HepG2 (cell line): ENCODE measurements around the gene CYB5D1. TPM values are rescaled to one million over a fixed set of nuclear protein-coding genes. Genes with fewer than 3 reads are reported as not detected.
A peak's percentile ranks its signal among the peaks of the same experiment; 100 is the strongest.

Experiments used
- ATAC-seq: fragments of 200-7000 bp; cut with Tn5 transposase; 3 replicates; pipeline ENCODE4 v1.9.1; 2020; ENCODE audit warnings: mild to moderate bottlenecking, moderate library complexity
- BruUV-seq: library from RNA; stranded (reverse); fragments of 400-500 nt; replicated peaks from 2 replicates; lab custom pipeline; 2021; lab: Mats Ljungman, UMichigan
- CTCF ChIA-PET: fragments of 300-600 bp; formaldehyde crosslinking; extraction: SDS; loops from one replicate; lab custom pipeline; 2021; ENCODE audit warnings: low total read pairs, inconsistent platforms, low intra/inter-chr PET ratio; lab: Yijun Ruan, JAX
- POLR2A ChIA-PET: fragments of 350-600 bp; sonication (Branson Sonifier 250); formaldehyde crosslinking; loops from one replicate; lab custom pipeline; 2020; ENCODE audit warnings: antibody characterized with exemption, inconsistent platforms; lab: Yijun Ruan, JAX
- DNase-seq: peaks from one replicate; pipeline ENCODE4 v3.0.0-alpha.2; 2015; ENCODE audit warnings: low spot score
- FAIRE-seq: peaks from 3 replicates; lab custom pipeline; 2011; peaks lifted over from hg19 to GRCh38; lab: Jason Lieb, UNC
- H2AFZ ChIP-seq: one replicate; pipeline ENCODE4 v1.6.1; 2011; ENCODE audit warnings: low read length, inconsistent platforms
- H3K27ac ChIP-seq: fragments of 300-600 bp; 3 replicates; pipeline ENCODE4 v1.8.0; 2011; ENCODE audit warnings: mixed run types, mild to moderate bottlenecking, mixed read lengths, low read length, inconsistent platforms; ENCODE audit not compliant: insufficient read depth; ENCODE audit errors: extremely low read length
- H3K27me3 ChIP-seq, 2 experiments: fragments of 200-600 bp in 1 of 2; 2 replicates in 1 of 2; 3 replicates in 1 of 2; pipeline versions ENCODE4 v1.6.0 to v1.8.0; 2011; ENCODE audit warnings: low read length in 2 of 2, mild to moderate bottlenecking in 2 of 2, moderate library complexity in 2 of 2, inconsistent platforms in 1 of 2; ENCODE audit not compliant: insufficient read depth in 2 of 2, control insufficient read depth in 1 of 2
- H3K36me3 ChIP-seq, 2 experiments: fragments of 200-600 bp in 1 of 2; replicated peaks in 1 of 2; 2 replicates in 1 of 2; 3 replicates in 1 of 2; pipeline versions ENCODE4 v1.5.1 to v1.8.0; 2011; ENCODE audit warnings: low read length in 2 of 2, inconsistent platforms in 1 of 2; ENCODE audit not compliant: insufficient read depth in 2 of 2, control insufficient read depth in 1 of 2
- H3K4me1 ChIP-seq: 2 replicates; pipeline ENCODE4 v1.5.1; 2012; ENCODE audit warnings: low read length, inconsistent platforms; ENCODE audit not compliant: insufficient read depth
- H3K4me2 ChIP-seq: 2 replicates; pipeline ENCODE4 v1.6.0; 2011; ENCODE audit warnings: low read depth, low read length, inconsistent platforms
- H3K4me3 ChIP-seq, 3 experiments: fragments of 200-600 bp in 1 of 3; sonication (generic), shearing (Covaris generic) in 1 of 3; replicated peaks in 1 of 3; 2 replicates each; pipeline ENCODE4 v1.5.1; 2011 to 2016; ENCODE audit warnings: low read length in 3 of 3, inconsistent platforms in 2 of 3, low read depth in 2 of 3, mild to moderate bottlenecking in 2 of 3, control low read depth in 1 of 3, mixed read lengths in 1 of 3; ENCODE audit not compliant: insufficient read depth in 1 of 3
- H3K79me2 ChIP-seq: one replicate; pipeline ENCODE4 v1.6.1; 2011; ENCODE audit warnings: low read length, inconsistent platforms; ENCODE audit not compliant: insufficient read depth
- H3K9ac ChIP-seq: 2 replicates; pipeline ENCODE4 v1.6.0; 2011; ENCODE audit warnings: mild to moderate bottlenecking, low read depth, low read length, inconsistent platforms; ENCODE audit not compliant: insufficient read depth
- H3K9me3 ChIP-seq: 2 replicates; pipeline ENCODE4 v1.5.1; 2012; ENCODE audit warnings: mild to moderate bottlenecking, low read length
- H4K20me1 ChIP-seq: 2 replicates; pipeline ENCODE4 v1.6.0; 2011; ENCODE audit warnings: inconsistent platforms, mild to moderate bottlenecking, low read length, moderate library complexity; ENCODE audit not compliant: insufficient read depth
- BRD4 ChIP-seq: sonication (generic); formaldehyde crosslinking; IDR thresholded peaks from 2 replicates; pipeline ENCODE4 v1.4.0; 2020; ENCODE audit warnings: missing genetic modification reagents
- HNF4A ChIP-seq: sonication (generic); formaldehyde crosslinking; IDR thresholded peaks from 2 replicates; pipeline ENCODE4 v1.4.0; 2020; ENCODE audit warnings: missing genetic modification reagents
- HNRNPL ChIP-seq: fragments of 200-400 bp; formaldehyde crosslinking; IDR thresholded peaks from 2 replicates; pipeline ENCODE4 v1.6.1; 2017; ENCODE audit warnings: mild to moderate bottlenecking, low read depth, low read length
- KAT8 ChIP-seq: IDR thresholded peaks from 2 replicates; pipeline ENCODE4 v1.6.1; 2016; ENCODE audit warnings: missing genetic modification reagents, missing compliant biosample characterization
- PLSCR1 ChIP-seq: sonication (generic); formaldehyde crosslinking; IDR thresholded peaks from 2 replicates; pipeline ENCODE4 v1.5.0; 2020; ENCODE audit warnings: missing genetic modification reagents, mild to moderate bottlenecking, borderline replicate concordance
- PRPF4 ChIP-seq: fragments of 200-400 bp; formaldehyde crosslinking; IDR thresholded peaks from 2 replicates; pipeline ENCODE4 v1.6.1; 2016; ENCODE audit warnings: low read length, low read depth; ENCODE audit not compliant: poor library complexity, severe bottlenecking
- SAP130 ChIP-seq: IDR thresholded peaks from 2 replicates; pipeline ENCODE4 v1.6.1; 2016; ENCODE audit warnings: low read depth
- SKI ChIP-seq: fragments of 450-650 bp; IDR thresholded peaks from one replicate; pipeline ENCODE4 v1.6.1; 2018; ENCODE audit warnings: mild to moderate bottlenecking; ENCODE audit not compliant: partially characterized antibody
- YEATS4 ChIP-seq: sonication (generic); formaldehyde crosslinking; IDR thresholded peaks from 2 replicates; pipeline ENCODE4 v1.4.0; 2020; ENCODE audit warnings: missing genetic modification reagents, borderline replicate concordance
- ZNF251 ChIP-seq: sonication (generic); formaldehyde crosslinking; IDR thresholded peaks from 2 replicates; pipeline ENCODE4 v1.9.0; 2021; ENCODE audit warnings: mild to moderate bottlenecking, missing genetic modification reagents
- ZNF263 ChIP-seq: sonication (generic); formaldehyde crosslinking; IDR thresholded peaks from 2 replicates; pipeline ENCODE4 v1.4.0; 2020; ENCODE audit warnings: missing genetic modification reagents
- WGBS: methylation state at CpG from one replicate; pipeline ENCODE4 v1.1.6; 2017; ENCODE audit warnings: low lambda C conversion rate; 5-methylcytosine and 5-hydroxymethylcytosine counted together
- in situ Hi-C: cut with HindIII; loops from 2 replicates; pipeline ENCODE4 v1.10.0; 2017; ENCODE audit warnings: low pct_unique_long_range_greater_than_20kb; ENCODE audit not compliant: extremely low pct_ligation_motif_present
- intact Hi-C: fragments of 100-400 bp; cut with micrococcal nuclease; formaldehyde crosslinking; loops from one replicate; pipeline ENCODE4 v1.10.0; 2022; ENCODE audit not compliant: unreplicated experiment
- polyA plus RNA-seq, 8 experiments: library from polyadenylated mRNA; depleted of rRNA in 3 of 8; stranded (reverse) in 7 of 8; unstranded in 1 of 8; fragments of >200 nt; fragmentation: Illumina TruSeq in 4 of 8; extraction: Trizol in 4 of 8; gene quantifications; 2 replicates each; pipeline versions ENCODE4 v1.2.1 to v1.2.3, GENCODE V29; 2011 to 2016; ENCODE audit warnings: low read depth in 4 of 8, missing spikeins in 1 of 8, mixed read lengths in 1 of 8; ENCODE audit not compliant: insufficient read depth in 1 of 8
- total RNA-seq, 5 experiments: library from RNA; depleted of rRNA; stranded (reverse); fragments of >200 nt; fragmentation: Illumina TruSeq; extraction: Trizol; gene quantifications; 2 replicates each; pipeline ENCODE4 v1.2.3, GENCODE V29; 2016; ENCODE audit warnings: low read depth in 1 of 5
- TF ChIP-seq, protein P1 (sequence below): IDR thresholded peaks from 2 replicates; pipeline ENCODE4 v1.6.1; 2012; ENCODE audit warnings: low read depth, low read length, improper control_type of control experiment

Gene CYB5D1
- total and polyA plus RNA-seq, 2 of the 13 experiments (the other 11 are each of a cell fraction or from before 2014, with no cell fraction given), result 8.9 to 17.0 TPM

- in situ Hi-C loops, result no loop called here
- Histone ChIP-seq H3K27me3 (peaks cover 1 to 22% of the 10 kb centered on the region in 2 experiments; a peak in 2 of 5 replicates), H3K79me2 (no peaks in the 10 kb centered on the region), H4K20me1 (no peaks in the 10 kb centered on the region), H3K9ac (no peak overlapping the region), H3K36me3 (no peaks in the 10 kb centered on the region), H3K9me3 (no peaks in the 10 kb centered on the region), H3K4me2 (no peak overlapping the region; the same call in 1 of the 2 replicates), H2AFZ (no peak overlapping the region), H3K4me3 (peak overlapping the region in 2 of 3 experiments; percentile 68 to 76; a peak in 4 of 6 replicates), H3K4me1 (peaks cover 58% of the 10 kb centered on the region), H3K27ac (no peak overlapping the region)
- TF ChIP-seq ZNF263 (peak; percentile 69), ZNF251 (CRISPR knock-in tag) (no peak)
- ChIA-PET POLR2A (interaction anchor here (1.5 to 1.7 kb wide), 2 partner anchors 21 to 28 kb away, joined by 4 to 6 read pairs; partner anchors contain the start of gene NAA38), CTCF (no interaction called here)
- no TSS peak for BruUV-seq
- no peak for ATAC-seq
- intact Hi-C loops, result no loop called here
- DNase-seq, result no peak
- no peak for FAIRE-seq
- WGBS, result 5% methylated on average over 29 of the region's 100 CpGs
Measured at GRCh38 chr17:7884581-7885366, 27.0 kb downstream of the CYB5D1 start.

GRCh38 chr17:7885367-7886226, 27.8 kb downstream of the CYB5D1 start:
- CTCF ChIA-PET, result no interaction called here
- POLR2A ChIA-PET, result interaction anchor here (0.6 to 1.7 kb wide), 5 partner anchors 18 to 413 kb away, joined by 3 to 6 read pairs (median 3); partner anchors contain the start of genes KDM6B and NAA38
- peak overlapping the region; percentile 45 to 76 (median 68) for H3K4me3 ChIP-seq
- BruUV-seq, result no TSS peak
- FAIRE-seq (no peak), ATAC-seq (peak; percentile 23; the same call in 2 of the 3 replicates), DNase-seq (no peak)
- peak overlapping the region; percentile 55 for H3K9ac ChIP-seq
- no peaks in the 10 kb centered on the region for H3K36me3 ChIP-seq
- peaks cover 1 to 22% of the 10 kb centered on the region in 2 experiments; a peak in 2 of 5 replicates for H3K27me3 ChIP-seq
- no peaks in the 10 kb centered on the region for H3K79me2 ChIP-seq
- H3K27ac ChIP-seq, result peak overlapping the region; percentile 39
- no peaks in the 10 kb centered on the region for H4K20me1 ChIP-seq
- intact Hi-C loops, result loop anchor here (1.0 kb wide), 1 partner anchor 22 kb away; no protein-coding TSS in a partner anchor
- no peaks in the 10 kb centered on the region for H3K9me3 ChIP-seq
- 0% methylated on average over 12 of the region's 64 CpGs for WGBS
- H3K4me2 ChIP-seq, result peak overlapping the region; percentile 92
- peaks cover 50% of the 10 kb centered on the region for H3K4me1 ChIP-seq
- in situ Hi-C loops, result no loop called here
- no peak overlapping the region for H2AFZ ChIP-seq
- TF ChIP-seq ZNF263 (peak; percentile 50; the same call in 1 of the 2 replicates), HNF4A (CRISPR knock-in tag) (no peak), HNRNPL (0 out of 2 replicates have a peak, but pooled peaks have one; percentile 31), SKI (peak; percentile 5), PLSCR1 (no peak), KAT8 (no peak), YEATS4 (CRISPR knock-in tag) (peak; percentile 39; the same call in 1 of the 2 replicates), PRPF4 (peak; percentile 87), BRD4 (CRISPR knock-in tag) (0 out of 2 replicates have a peak, but pooled peaks have one; percentile 45), SAP130 (CRISPR knock-in tag) (peak; percentile 11; the same call in 1 of the 2 replicates)
- TF ChIP-seq, protein P1, sequence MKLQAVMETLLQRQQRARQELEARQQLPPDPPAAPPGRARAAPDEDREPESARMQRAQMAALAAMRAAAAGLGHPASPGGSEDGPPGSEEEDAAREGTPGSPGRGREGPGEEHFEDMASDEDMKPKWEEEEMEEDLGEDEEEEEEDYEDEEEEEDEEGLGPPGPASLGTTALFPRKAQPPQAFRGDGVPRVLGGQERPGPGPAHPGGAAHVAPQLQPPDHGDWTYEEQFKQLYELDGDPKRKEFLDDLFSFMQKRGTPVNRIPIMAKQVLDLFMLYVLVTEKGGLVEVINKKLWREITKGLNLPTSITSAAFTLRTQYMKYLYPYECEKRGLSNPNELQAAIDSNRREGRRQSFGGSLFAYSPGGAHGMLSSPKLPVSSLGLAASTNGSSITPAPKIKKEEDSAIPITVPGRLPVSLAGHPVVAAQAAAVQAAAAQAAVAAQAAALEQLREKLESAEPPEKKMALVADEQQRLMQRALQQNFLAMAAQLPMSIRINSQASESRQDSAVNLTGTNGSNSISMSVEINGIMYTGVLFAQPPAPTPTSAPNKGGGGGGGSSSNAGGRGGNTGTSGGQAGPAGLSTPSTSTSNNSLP, result no peak
